ENCODE data around the gene C19orf67. TPM values are rescaled to one million over a fixed set of nuclear protein-coding genes. Genes with fewer than 3 reads are reported as not detected.

C19orf67 gene
- total RNA-seq, 1 donor from 2014 or later, result not detected

DNA sequence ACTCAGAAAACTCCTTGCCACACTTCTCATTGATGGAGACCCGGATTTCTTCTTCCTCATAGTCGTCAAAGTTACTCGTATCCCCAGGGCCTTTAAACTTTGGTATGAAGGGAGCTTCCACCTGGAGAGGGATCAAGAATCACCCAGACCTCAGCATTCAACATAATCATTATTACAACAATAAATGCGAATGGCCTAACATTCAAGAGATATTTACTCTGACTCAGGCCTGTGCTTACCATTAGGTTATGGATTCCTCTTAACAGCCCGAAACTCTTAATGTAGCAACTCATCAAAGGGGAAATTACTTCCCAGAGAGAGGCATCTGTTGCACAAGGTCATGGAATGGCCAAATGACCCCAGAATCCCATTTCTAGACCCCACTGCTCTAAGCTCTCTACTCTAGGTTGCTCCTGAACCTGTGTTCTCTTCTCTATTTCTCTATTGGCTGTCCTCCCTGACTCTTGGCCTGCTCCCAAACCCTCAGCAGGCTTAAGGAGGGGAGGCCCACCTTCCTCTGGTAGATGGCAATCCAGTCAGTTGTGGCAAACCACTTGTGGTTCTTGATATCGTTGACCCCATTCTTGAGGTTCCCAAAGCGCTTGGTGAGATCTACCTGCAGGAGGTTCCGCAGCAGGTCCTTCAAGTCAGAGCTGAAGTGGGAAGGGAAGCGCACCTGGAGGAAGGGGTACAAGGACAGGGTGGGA lies 7.7 kb upstream of the C19orf67 start:
- no peak for FAIRE-seq

DNA sequence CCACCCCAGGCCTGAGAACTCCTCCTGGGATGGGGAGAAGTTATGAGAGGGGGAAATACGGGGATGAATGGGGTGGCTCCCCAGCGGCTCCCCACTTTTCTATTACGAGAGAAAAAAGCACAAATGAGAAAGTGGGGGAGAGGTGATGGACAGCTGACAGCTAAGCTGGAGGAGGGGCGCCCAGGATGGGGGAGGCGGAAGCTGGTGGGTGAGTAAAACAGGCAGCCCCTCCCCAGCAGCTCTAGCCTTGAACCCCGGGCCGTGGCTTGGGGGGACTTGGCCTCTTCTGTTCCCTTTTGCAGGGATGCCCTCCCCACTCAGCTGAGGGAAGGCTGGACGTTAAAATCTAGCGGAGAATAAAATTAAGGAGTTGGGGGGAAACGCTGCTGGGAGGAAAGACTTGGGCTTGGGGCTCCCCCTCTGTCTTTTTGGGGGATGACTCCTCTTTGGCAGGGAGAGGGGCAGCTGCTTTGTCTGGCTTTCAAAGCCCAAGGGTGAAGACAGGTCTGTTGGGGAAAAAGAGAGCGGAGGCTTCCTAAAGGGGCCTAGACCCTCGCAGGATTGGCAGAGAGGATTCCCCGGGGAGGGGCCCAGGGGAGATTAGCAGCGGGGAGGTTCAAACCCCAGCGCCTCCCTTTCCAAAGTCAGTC lies 6.4 kb upstream of the C19orf67 start:
- H2AFZ ChIP-seq (ENCODE audit: low read depth, low read length), result no peak overlapping the region

More for the DNA sequence above, 7.7 kb upstream of the C19orf67 start:
- Mint-ChIP-seq H3K4me3 (ENCODE audit: unreplicated experiment) (no peak overlapping the region), H3K27ac (ENCODE audit: unreplicated experiment) (no peak overlapping the region), H3K27me3 (ENCODE audit: low read depth, unreplicated experiment) (no peaks in the 10 kb centered on the region), H3K9me3 (ENCODE audit: unreplicated experiment) (peaks cover 9% of the 10 kb centered on the region), H3K4me1 (ENCODE audit: low read depth, unreplicated experiment) (peaks cover 5% of the 10 kb centered on the region), H3K36me3 (ENCODE audit: low read depth, unreplicated experiment) (peaks cover 22% of the 10 kb centered on the region)
- Histone ChIP-seq H3K4me3 (ENCODE audit: insufficient read depth, low read depth, low read length) (no peak overlapping the region), H3K9ac (ENCODE audit: low read length) (no peak overlapping the region), H2AFZ (ENCODE audit: low read depth, low read length) (no peak overlapping the region), H3K36me3 (ENCODE audit: insufficient read depth, low read length) (peaks cover 10% of the 10 kb centered on the region), H3K4me1 (ENCODE audit: insufficient read depth, low read length) (peaks cover 13% of the 10 kb centered on the region), H4K20me1 (ENCODE audit: insufficient read depth, low read length) (peaks cover 11% of the 10 kb centered on the region), H3K27ac (ENCODE audit: low read depth, low read length) (no peak overlapping the region), H3K9me3 (ENCODE audit: insufficient read depth, low read depth, low read length) (peaks cover 7% of the 10 kb centered on the region), H3K79me2 (ENCODE audit: insufficient read depth, low read length) (no peaks in the 10 kb centered on the region), H3K27me3 (ENCODE audit: insufficient read depth, low read length) (no peaks in the 10 kb centered on the region), H3K4me2 (ENCODE audit: low read length) (no peak overlapping the region)
- TF ChIP-seq EZH2 (IDR thresholded peaks at IDR 0.05; ENCODE audit: insufficient read depth, low read length), result no peak
- TF ChIP-seq, protein P1, sequence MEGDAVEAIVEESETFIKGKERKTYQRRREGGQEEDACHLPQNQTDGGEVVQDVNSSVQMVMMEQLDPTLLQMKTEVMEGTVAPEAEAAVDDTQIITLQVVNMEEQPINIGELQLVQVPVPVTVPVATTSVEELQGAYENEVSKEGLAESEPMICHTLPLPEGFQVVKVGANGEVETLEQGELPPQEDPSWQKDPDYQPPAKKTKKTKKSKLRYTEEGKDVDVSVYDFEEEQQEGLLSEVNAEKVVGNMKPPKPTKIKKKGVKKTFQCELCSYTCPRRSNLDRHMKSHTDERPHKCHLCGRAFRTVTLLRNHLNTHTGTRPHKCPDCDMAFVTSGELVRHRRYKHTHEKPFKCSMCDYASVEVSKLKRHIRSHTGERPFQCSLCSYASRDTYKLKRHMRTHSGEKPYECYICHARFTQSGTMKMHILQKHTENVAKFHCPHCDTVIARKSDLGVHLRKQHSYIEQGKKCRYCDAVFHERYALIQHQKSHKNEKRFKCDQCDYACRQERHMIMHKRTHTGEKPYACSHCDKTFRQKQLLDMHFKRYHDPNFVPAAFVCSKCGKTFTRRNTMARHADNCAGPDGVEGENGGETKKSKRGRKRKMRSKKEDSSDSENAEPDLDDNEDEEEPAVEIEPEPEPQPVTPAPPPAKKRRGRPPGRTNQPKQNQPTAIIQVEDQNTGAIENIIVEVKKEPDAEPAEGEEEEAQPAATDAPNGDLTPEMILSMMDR (IDR thresholded peaks at IDR 0.05; ENCODE audit: insufficient read depth, low read depth, low read length), result no peak
- DNase-seq (ENCODE audit: low read depth), result no peak

More for the DNA sequence above, 6.4 kb upstream of the C19orf67 start:
- peaks cover 13% of the 10 kb centered on the region for H3K4me1 ChIP-seq (ENCODE audit: insufficient read depth, low read length)
- peaks cover 7% of the 10 kb centered on the region for H3K9me3 ChIP-seq (ENCODE audit: insufficient read depth, low read depth, low read length)
- peaks cover 10% of the 10 kb centered on the region for H3K36me3 ChIP-seq (ENCODE audit: insufficient read depth, low read length)
- peaks cover 11% of the 10 kb centered on the region for H4K20me1 ChIP-seq (ENCODE audit: insufficient read depth, low read length)
- FAIRE-seq (no peak), DNase-seq (ENCODE audit: low read depth) (no peak)
- no peaks in the 10 kb centered on the region for H3K79me2 ChIP-seq (ENCODE audit: insufficient read depth, low read length)
- H3K27ac ChIP-seq (ENCODE audit: low read depth, low read length), result no peak overlapping the region
- peak overlapping the region; percentile 98 for H3K4me3 Mint-ChIP-seq (ENCODE audit: unreplicated experiment)
- H3K27me3 Mint-ChIP-seq (ENCODE audit: low read depth, unreplicated experiment), result no peaks in the 10 kb centered on the region
- no peak for TF ChIP-seq EZH2 (IDR thresholded peaks at IDR 0.05; ENCODE audit: insufficient read depth, low read length)
- TF ChIP-seq, protein P1 (IDR thresholded peaks at IDR 0.05; ENCODE audit: insufficient read depth, low read depth, low read length), result no peak
- peak overlapping the region; percentile 93 for H3K27ac Mint-ChIP-seq (ENCODE audit: unreplicated experiment)
- H3K4me3 ChIP-seq (ENCODE audit: insufficient read depth, low read depth, low read length), result peak overlapping the region; percentile 66
- H3K9ac ChIP-seq (ENCODE audit: low read length), result peak overlapping the region; percentile 70
- H3K4me2 ChIP-seq (ENCODE audit: low read length), result peak overlapping the region; percentile 93
- H3K27me3 ChIP-seq (ENCODE audit: insufficient read depth, low read length), result no peaks in the 10 kb centered on the region
- peaks cover 5% of the 10 kb centered on the region for H3K4me1 Mint-ChIP-seq (ENCODE audit: low read depth, unreplicated experiment)
- H3K9me3 Mint-ChIP-seq (ENCODE audit: unreplicated experiment), result peaks cover 9% of the 10 kb centered on the region
- peaks cover 21% of the 10 kb centered on the region for H3K36me3 Mint-ChIP-seq (ENCODE audit: low read depth, unreplicated experiment)
